Measurements from ENCODE around the gene CEP70.

DNA sequence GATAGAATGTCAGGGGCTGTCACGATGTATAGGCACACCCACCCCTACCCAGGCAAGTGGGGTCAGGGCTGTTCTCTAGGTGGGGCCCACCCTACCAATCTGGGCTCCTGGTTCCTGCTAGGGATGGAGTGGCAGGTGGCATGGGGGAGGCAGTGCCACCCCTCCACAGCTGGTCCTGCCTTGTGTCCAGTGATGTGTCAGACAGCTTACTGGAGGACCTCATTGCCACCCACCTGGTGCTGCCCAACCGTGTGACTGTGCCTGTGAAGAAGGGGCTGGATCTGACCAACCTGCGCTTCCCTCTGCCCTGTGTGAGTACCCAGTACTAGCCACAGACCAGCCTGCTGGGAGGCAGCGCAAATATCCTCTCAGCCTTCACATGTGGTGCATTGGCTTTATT lies 132.2 kb downstream of the CEP70 start:
- TF ChIP-seq PHF8 (IDR thresholded peaks at IDR 0.05; ENCODE audit: borderline replicate concordance, low read depth) (no peak), FOSB (CRISPR knock-in tag; IDR thresholded peaks at IDR 0.05) (no peak), NR3C1 (IDR thresholded peaks at IDR 0.05) (no peak), EP300 (IDR thresholded peaks at IDR 0.05) (no peak), POLR2AphosphoS2 (conservative IDR thresholded peaks at IDR 0.05; ENCODE audit: low read length) (no peak), CHD2 (IDR thresholded peaks at IDR 0.05; ENCODE audit: low read length, partially characterized antibody) (no peak), MYC (IDR thresholded peaks at IDR 0.05; ENCODE audit: borderline replicate concordance, low read length) (no peak)
- TF ChIP-seq, protein P1, sequence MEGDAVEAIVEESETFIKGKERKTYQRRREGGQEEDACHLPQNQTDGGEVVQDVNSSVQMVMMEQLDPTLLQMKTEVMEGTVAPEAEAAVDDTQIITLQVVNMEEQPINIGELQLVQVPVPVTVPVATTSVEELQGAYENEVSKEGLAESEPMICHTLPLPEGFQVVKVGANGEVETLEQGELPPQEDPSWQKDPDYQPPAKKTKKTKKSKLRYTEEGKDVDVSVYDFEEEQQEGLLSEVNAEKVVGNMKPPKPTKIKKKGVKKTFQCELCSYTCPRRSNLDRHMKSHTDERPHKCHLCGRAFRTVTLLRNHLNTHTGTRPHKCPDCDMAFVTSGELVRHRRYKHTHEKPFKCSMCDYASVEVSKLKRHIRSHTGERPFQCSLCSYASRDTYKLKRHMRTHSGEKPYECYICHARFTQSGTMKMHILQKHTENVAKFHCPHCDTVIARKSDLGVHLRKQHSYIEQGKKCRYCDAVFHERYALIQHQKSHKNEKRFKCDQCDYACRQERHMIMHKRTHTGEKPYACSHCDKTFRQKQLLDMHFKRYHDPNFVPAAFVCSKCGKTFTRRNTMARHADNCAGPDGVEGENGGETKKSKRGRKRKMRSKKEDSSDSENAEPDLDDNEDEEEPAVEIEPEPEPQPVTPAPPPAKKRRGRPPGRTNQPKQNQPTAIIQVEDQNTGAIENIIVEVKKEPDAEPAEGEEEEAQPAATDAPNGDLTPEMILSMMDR (IDR thresholded peaks at IDR 0.05): no peak
- TF ChIP-seq, protein P2, sequence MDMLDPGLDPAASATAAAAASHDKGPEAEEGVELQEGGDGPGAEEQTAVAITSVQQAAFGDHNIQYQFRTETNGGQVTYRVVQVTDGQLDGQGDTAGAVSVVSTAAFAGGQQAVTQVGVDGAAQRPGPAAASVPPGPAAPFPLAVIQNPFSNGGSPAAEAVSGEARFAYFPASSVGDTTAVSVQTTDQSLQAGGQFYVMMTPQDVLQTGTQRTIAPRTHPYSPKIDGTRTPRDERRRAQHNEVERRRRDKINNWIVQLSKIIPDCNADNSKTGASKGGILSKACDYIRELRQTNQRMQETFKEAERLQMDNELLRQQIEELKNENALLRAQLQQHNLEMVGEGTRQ (IDR thresholded peaks at IDR 0.05): no peak
